Measurements from ENCODE around the gene EYA4.

DNA sequence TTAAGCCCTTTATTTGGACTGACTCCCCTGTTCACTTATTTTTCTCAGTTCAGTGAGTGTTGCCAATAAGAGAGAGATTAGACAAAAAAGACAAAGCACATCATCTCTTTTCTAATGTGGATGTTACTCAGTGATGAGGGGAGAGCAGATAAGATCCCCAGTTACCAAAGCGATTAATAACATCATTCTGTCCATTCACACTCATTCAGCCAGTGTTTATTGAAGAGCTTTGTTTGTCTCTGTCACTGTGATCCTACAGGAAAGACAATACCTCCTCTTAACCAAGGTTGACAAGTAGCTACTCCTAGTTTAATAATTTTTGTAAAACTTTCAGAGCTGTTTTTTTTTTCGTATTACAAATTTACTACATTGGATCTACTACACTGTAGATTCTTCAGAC, 163.0 kb downstream of the EYA4 start:
- no peak for TF ChIP-seq CTCF (conservative IDR thresholded peaks at IDR 0.05; ENCODE audit: low read length)
- TF ChIP-seq EZH2phosphoT487 (IDR thresholded peaks at IDR 0.05; ENCODE audit: borderline replicate concordance, low read depth, low read length): no peak

Data from OCI-LY7 (cell line).